Peyer's patch (tissue), 4 donors: Measurements from ENCODE around the gene SUSD4.

ENCODE experiments used
- POLR2A ChIP-seq, 2 donors: fragments of 450-650 bp; IDR thresholded peaks; one replicate each; pipeline ENCODE4 v1.5.1; 2017; ENCODE audit warnings: antibody characterized with exemption in 2 of 2, mild to moderate bottlenecking in 2 of 2, moderate library complexity in 2 of 2
- TF ChIP-seq, protein P1 (sequence below), 6 experiments: fragments of 450-650 bp in 4 of 6; fragments of 200-600 bp in 2 of 6; sonication (generic) in 1 of 6; IDR thresholded peaks; one replicate each; pipeline ENCODE4 v1.5.1; 2017 to 2019; ENCODE audit warnings: antibody characterized with exemption in 6 of 6, mild to moderate bottlenecking in 3 of 6, moderate library complexity in 1 of 6

DNA sequence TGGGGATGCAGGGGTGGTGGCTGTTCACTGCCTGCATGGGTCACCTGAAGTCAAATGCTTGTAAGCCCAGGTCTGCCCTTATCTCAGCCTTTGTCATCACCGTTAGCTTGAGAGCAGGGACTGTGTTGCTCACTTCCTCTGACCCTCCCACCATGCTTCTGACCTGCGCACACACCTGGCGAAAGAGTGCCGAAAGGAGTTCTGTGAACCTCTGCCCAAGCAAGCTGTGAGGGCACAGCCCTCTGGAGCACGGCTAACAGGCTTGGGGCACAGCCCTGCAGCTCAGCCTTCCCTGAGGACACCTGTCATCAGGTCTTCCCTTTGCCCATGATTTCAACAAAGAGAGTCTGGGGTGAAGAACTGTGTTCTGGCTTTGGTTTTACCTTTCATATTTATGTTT lies 93.8 kb downstream of the SUSD4 start:
- TF ChIP-seq, protein P1, sequence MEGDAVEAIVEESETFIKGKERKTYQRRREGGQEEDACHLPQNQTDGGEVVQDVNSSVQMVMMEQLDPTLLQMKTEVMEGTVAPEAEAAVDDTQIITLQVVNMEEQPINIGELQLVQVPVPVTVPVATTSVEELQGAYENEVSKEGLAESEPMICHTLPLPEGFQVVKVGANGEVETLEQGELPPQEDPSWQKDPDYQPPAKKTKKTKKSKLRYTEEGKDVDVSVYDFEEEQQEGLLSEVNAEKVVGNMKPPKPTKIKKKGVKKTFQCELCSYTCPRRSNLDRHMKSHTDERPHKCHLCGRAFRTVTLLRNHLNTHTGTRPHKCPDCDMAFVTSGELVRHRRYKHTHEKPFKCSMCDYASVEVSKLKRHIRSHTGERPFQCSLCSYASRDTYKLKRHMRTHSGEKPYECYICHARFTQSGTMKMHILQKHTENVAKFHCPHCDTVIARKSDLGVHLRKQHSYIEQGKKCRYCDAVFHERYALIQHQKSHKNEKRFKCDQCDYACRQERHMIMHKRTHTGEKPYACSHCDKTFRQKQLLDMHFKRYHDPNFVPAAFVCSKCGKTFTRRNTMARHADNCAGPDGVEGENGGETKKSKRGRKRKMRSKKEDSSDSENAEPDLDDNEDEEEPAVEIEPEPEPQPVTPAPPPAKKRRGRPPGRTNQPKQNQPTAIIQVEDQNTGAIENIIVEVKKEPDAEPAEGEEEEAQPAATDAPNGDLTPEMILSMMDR (IDR thresholded peaks at IDR 0.05): no peak
- no peak for TF ChIP-seq POLR2A (IDR thresholded peaks at IDR 0.05)
